Right renal pelvis (tissue), 4 donors: ENCODE data around the gene MB21D2. TPM values are rescaled to one million over a fixed set of nuclear protein-coding genes. Genes with fewer than 3 reads are reported as not detected.

Experiments
- DNase-seq, 4 donors: peaks; one replicate each; pipeline ENCODE4 v3.0.0-alpha.2; 2013; ENCODE audit warnings: low read depth in 4 of 4, low spot score in 3 of 4, missing footprints in 1 of 4
- polyA plus RNA-seq, 4 donors: library from polyadenylated mRNA; unstranded; fragments of 120-200 nt; gene quantifications; one replicate each; pipeline ENCODE4 v1.2.1, GENCODE V29; 2013; ENCODE audit not compliant: insufficient read length in 4 of 4

MB21D2 gene
- polyA plus RNA-seq, 4 donors: 14.9 to 18.4 (median 17.8) TPM

GRCh38 chr3:192927016-192927415 lies 9.4 kb upstream of the MB21D2 start:
- DNase-seq: no peak

DNA sequence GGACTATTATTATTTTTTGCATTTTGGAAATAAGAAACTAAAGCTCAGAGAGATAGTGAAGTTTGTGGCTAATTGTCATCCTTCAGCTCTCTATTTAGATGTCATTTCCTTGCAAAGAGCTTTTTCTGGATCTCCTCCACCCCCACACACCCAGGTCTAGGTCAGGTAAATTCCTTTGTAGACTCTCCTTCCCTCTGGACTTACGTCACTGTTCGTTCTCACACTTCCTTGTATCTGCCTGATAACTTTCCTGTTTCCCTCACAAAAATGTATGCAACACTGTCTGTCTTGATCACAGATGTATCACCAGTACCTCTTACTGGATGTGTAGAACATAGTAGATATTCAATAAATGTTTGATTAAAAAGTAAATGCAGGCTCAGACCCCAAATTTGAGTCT lies 6.1 kb upstream of the MB21D2 start:
- DNase-seq: no peak

- no peak for DNase-seq
Observed at GRCh38 chr3:192921793-192922192, 4.1 kb upstream of the MB21D2 start.

GRCh38 chr3:192920411-192920810 lies 2.8 kb upstream of the MB21D2 start:
- no peak for DNase-seq

DNA sequence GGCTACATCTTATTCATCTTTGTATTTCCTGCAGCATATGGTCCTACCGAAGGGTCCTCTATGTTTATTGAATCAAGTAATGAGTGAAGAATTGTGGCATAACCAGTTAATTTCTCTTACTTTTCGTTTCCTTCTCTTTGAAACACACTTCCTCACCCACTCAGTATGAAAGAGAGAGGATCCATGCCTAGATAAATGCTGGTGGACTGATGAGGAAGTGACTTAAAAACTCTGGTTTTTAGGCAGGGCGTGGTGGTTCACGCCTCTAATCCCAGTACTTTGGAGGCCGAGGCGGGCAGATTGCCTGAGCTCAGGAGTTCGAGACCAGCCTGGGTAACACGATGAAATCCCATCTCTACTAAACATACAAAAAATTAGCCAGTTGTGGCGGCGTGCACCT lies 2.2 kb upstream of the MB21D2 start:
- DNase-seq: no peak

- no peak for DNase-seq
Observed at GRCh38 chr3:192918275-192918588, 576 bp upstream of the MB21D2 start.

GRCh38 chr3:192917028-192917403 lies 640 bp downstream of the MB21D2 start:
- peak; percentile 36 to 56 (median 46) for DNase-seq

DNA sequence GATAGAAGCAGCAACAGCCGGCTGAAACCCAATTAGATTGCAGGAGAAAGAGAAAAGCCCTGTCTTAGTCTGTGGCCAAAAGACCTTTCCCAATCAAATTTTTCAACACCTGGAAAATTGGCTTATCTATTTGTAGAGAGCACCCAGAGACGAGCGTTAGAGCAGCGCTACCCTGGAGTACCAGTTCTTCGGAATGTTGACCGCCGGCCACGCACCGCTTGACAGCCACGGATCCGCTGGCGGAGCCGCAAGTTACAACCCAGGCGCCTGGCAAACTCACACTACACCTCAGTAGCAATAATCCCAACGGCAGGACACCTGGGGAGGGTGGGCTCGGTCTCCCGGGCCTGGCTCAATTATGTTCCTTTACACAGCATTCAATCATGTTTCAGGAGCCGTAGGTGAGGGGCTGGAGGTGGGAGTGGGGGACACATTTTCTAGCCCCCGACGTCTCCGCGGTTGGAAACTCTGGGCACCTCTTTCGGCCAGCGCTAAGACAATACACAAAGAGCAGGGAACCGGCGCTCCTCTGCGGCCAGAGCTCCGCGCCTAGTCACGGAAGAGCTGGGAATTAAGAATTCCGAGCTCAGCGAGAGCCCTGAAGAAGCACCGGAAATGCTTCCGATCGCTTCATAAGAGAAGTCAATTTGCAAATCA lies 1.2 kb downstream of the MB21D2 start:
- peak in 3 of 4 donors; percentile 22 to 33 (median 30) for DNase-seq

GRCh38 chr3:192915722-192916121 lies 1.9 kb downstream of the MB21D2 start:
- DNase-seq: no peak

DNA sequence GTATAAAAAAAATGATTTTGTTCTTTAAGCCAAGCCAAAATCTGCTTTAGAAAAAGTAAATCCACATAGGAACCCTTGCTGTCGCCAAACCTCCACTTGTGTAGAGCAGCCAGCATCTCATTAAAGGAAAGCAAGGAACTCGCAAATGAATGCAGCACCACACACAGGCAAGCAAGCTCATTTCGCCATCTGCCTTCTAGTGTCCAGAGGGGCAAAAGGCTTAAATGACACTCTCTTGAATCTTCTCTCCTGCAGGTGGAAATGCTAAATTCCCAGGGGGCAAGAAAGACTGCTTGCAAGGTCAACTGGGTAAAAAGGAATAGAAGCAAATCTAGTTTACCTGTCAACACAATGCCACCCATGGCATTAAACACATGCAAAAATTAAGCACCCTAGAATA lies 2.4 kb downstream of the MB21D2 start:
- DNase-seq: peak in 2 of 4 donors; percentile 22 to 38

GRCh38 chr3:192914848-192915247 lies 2.8 kb downstream of the MB21D2 start:
- no peak for DNase-seq

DNA sequence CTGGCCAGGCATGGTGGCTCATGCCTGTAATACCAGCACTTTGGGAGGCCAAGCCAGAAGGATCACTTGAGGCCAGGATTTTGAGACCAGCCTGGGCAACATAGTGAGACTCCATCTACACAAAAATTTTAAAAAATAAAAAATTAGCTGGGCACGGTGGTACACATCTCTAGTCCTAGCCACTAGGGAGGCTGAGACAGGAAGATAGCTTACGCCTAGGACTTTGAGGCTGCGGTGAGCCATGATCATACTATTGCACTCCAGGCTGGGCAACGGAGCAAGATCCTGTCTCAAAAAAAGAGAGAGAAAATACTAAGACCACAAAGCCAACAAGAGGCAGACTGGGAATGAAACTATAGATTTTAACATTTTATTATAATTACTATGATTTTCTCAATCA lies 4.1 kb downstream of the MB21D2 start:
- no peak for DNase-seq

DNA sequence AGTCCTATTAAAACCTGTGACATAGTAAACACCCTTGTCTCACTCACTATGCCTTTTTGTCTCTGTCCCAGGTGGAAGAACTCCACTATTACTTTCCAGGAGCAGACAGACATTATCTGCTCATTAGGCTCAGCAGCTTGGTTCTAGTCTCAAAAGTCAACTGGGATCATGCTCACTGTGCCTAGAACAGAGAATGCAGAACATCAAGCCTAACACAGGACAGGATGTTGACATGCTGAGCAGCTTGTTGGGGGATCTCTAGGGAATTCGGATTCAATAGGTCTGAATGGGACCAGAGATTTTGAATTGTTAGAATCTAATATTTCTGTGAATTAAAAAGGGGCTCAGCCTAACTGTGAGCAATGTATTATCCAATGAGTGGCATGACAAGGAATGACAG lies 6.4 kb downstream of the MB21D2 start:
- no peak for DNase-seq

GRCh38 chr3:192907784-192908183 lies 9.9 kb downstream of the MB21D2 start:
- DNase-seq: no peak

- no peak for DNase-seq
Observed at GRCh38 chr3:192906940-192907339, 10.7 kb downstream of the MB21D2 start.

DNA sequence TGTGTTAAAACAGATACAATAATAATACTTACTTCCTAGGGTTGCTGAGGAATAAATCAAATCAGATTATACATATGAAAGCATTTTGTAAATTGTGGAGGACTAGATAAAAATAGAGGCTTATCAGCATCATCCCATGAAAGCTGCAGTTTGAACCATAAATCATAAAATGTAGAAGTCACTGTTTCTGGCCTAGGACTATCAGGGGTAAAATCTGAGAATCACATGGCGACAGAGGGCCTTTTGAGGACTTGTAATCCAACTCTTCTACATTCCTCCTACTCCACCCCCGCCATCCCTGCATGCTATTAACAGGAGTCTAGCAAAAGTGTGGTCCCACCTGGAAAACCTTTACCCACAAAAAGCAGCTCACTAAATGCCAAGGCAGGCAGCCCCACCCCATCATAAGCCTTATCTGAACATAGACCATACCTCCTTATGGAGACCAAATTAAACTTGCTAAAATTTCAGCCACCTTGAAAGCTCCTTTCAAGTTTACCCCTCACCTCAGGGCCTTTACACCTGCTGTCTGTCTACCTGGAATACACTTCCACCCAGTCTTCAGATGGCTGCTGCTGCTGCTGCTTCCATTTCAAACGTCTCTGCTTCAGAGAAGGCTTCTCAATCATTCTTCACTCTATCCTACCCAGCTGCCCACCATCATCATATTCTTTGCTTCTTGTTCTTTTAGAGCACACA lies 11.5 kb downstream of the MB21D2 start:
- no peak for DNase-seq

GRCh38 chr3:192904632-192905289 lies 12.9 kb downstream of the MB21D2 start:
- no peak for DNase-seq

DNA sequence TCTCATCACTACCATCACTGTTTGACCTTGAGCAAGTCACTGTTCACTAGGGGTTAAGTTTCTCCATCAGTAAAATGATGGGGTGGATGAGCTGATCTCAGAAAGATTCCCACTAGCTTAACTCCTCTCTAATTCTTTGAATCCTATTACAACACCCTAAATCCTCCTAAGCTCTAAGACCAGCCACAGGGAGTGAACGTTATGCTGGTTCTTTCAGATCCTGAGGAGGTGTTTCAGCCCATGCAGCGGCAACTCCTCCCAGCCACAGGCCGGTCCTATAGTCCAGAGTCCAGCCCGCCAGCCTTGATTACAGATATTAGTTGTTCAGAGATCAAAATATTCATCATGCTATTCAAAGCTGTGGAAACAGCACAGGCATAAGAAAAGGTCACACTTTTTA lies 15.1 kb downstream of the MB21D2 start:
- DNase-seq: no peak

DNA sequence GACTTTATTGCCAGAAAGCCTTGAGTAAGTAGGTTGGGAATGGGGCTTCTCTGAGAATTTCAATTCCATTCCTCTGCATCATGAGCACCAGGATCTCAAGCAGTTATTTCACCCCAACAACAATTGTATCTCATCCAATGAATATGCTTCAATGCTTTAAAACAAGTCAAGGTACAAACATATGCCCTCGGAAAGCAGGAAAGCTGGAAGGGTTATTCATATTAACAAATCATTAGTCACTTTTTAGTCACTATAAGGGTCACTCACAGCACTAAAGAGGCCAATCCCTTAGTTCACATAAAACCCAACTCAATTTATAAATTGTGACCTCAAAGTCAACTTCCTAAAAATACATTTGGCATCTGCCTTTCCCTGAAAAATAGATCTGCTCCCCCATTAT lies 16.2 kb downstream of the MB21D2 start:
- no peak for DNase-seq

- no peak for DNase-seq
Observed at GRCh38 chr3:192899540-192899982, 18.1 kb downstream of the MB21D2 start.

DNA sequence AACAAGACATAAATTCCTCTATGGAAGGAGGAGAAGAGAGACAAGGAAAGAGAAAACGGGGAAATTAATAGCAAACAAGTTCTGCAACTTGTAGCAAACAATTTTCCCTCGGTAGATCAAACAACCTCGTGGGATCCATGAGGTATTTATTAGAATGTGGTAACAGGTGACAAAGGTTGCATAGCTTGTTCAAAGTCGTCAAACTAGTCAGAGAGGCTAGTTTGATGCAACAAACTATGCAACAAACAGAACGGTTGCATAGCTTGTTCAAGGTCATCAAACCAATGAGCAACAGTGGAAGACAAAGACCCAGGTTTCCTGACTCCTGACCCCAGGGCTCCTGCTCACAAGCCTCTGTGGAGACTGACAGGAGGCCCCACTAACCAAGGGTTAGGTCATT lies 20.7 kb downstream of the MB21D2 start:
- no peak for DNase-seq

- no peak for DNase-seq
Observed at GRCh38 chr3:192896208-192896607, 21.4 kb downstream of the MB21D2 start.
